ENCODE measurements around the gene NEDD4L. TPM values are rescaled to one million over a fixed set of nuclear protein-coding genes. Genes with fewer than 3 reads are reported as not detected.

Gene NEDD4L
- 4.5 and 8.5 TPM in 2 replicates for total RNA-seq

DNA sequence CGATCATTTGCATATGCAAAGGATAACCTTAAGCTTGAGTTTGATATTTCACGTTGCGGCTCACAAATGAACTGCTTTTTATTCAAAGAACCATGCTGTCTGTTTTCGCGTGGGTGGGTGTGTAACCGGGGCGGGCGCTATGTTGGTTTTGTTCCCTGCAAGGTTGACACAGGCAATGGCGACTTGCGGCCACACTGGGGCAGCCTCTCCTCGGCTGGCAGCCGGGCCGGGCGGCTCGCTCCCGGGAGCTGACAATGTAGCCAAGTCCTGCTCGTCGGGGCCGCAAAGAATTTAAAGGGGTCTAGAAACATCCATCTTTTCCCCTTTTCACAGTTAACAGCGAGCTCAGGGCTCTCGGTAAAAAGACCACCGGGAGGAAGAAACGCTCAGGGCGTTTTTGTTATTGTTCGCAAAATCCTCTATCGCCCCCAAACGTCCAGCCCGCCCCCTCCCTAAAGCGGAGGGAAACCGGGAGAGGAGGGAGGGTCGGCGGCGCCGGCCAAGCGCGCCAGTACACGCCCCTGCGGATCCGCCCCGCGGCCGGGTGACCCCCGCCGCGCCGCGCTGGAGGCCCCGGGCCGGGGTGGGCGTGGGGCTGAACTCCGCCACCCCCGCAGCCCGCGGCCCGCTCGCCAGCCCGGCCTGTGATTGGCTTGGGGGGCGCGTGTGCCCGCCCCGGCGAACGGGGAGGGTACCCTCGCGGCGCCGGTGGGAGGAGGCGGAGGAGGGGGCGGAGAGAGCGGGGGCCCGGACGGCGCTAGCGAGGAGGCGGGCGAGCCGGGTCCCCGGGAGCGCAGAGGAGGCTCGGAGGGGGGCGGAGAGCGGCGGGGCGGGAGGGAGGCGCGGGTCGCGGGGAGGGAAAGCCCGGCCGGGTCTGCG is at the start of gene NEDD4L:
Gene NEDD4L, plus strand, starts transcription at position 736 of the 879 bp plus-strand sequence. CDS start 435 bp downstream, outside the sequence.

Other genes starting within 250 kb of the NEDD4L start
- 58.8 and 78.7 TPM in 2 replicates for gene ATP8B1, start 240.9 kb upstream of the NEDD4L start, total RNA-seq

Measured in epithelial cell of umbilical artery (primary cell).